Endodermal cell (in vitro differentiated cells): ENCODE measurements around the gene ZSWIM8. TPM values are rescaled to one million over a fixed set of nuclear protein-coding genes. Genes with fewer than 3 reads are reported as not detected.

Experiments
- DNase-seq: peaks from one replicate; pipeline ENCODE4 v3.0.0-alpha.2; 2017
- H3K27ac ChIP-seq: 2 replicates; pipeline ENCODE4 v1.5.1; 2013; ENCODE audit warnings: mild to moderate bottlenecking, low read depth, low read length, moderate library complexity
- H3K27me3 ChIP-seq: 2 replicates; pipeline ENCODE4 v1.6.1; 2013; ENCODE audit warnings: mild to moderate bottlenecking, low read length, moderate library complexity; ENCODE audit not compliant: insufficient read depth, control insufficient read depth, poor library complexity, severe bottlenecking
- H3K36me3 ChIP-seq: 2 replicates; pipeline ENCODE4 v1.7.0; 2013; ENCODE audit warnings: mild to moderate bottlenecking, low read length, moderate library complexity; ENCODE audit not compliant: control insufficient read depth, insufficient read depth
- H3K4me1 ChIP-seq: one replicate; pipeline ENCODE4 v1.7.0; 2013; ENCODE audit warnings: low read length; ENCODE audit not compliant: control insufficient read depth, insufficient read depth
- H3K4me3 ChIP-seq: 2 replicates; pipeline ENCODE4 v1.5.1; 2013; ENCODE audit warnings: mild to moderate bottlenecking, low read length, moderate library complexity
- H3K9ac ChIP-seq: 2 replicates; pipeline ENCODE4 v1.6.1; 2013; ENCODE audit warnings: mild to moderate bottlenecking, low read length, moderate library complexity; ENCODE audit not compliant: poor library complexity, severe bottlenecking; ENCODE audit errors: extremely low read depth
- H3K9me3 ChIP-seq: 2 replicates; pipeline ENCODE4 v1.6.1; 2013; ENCODE audit warnings: mild to moderate bottlenecking, low read length, moderate library complexity; ENCODE audit not compliant: control insufficient read depth
- H3K27ac Mint-ChIP-seq: 2 replicates; pipeline ENCODE4 v1.8.0; 2020; ENCODE audit warnings: mixed read lengths
- H3K27me3 Mint-ChIP-seq: 2 replicates; pipeline ENCODE4 v1.8.0; 2021; ENCODE audit warnings: mild to moderate bottlenecking, mixed read lengths; ENCODE audit not compliant: insufficient read depth
- H3K36me3 Mint-ChIP-seq: 2 replicates; pipeline ENCODE4 v1.8.0; 2020; ENCODE audit warnings: low read depth, mixed read lengths
- H3K4me1 Mint-ChIP-seq: 2 replicates; pipeline ENCODE4 v1.8.0; 2020; ENCODE audit warnings: mixed read lengths
- H3K4me3 Mint-ChIP-seq: 2 replicates; pipeline ENCODE4 v1.8.0; 2020; ENCODE audit warnings: mild to moderate bottlenecking, moderate library complexity, mixed read lengths
- H3K9me3 Mint-ChIP-seq: 2 replicates; pipeline ENCODE4 v1.8.0; 2020; ENCODE audit warnings: mild to moderate bottlenecking, mixed read lengths
- CTCF ChIP-seq: fragments of 200-600 bp; sonication (generic); conservative IDR thresholded peaks from 2 replicates; pipeline ENCODE4 v1.5.0; 2021; ENCODE audit warnings: antibody characterized with exemption, mild to moderate bottlenecking
- WGBS, 2 experiments: methylation state at CpG; one replicate each; pipeline versions ENCODE4 v1.1.5 to v1.1.7; 2013; ENCODE audit warnings: missing lambda C conversion rate in 2 of 2, mixed read lengths in 1 of 2; ENCODE audit not compliant: insufficient coverage in 1 of 2, insufficient read length in 1 of 2; 5-methylcytosine and 5-hydroxymethylcytosine counted together
- total RNA-seq, 2 donors: library from RNA; stranded (reverse); fragmentation: NEBNext Ultra II Directional in 1 of 2; extraction: Animal tissue kit (Norgen Biotek cat#: 25700) in 1 of 2; gene quantifications; 2 replicates in 1 of 2; 3 replicates in 1 of 2; pipeline ENCODE4 v1.2.1, GENCODE V29; 2021

The ZSWIM8 gene
- total RNA-seq, 2 donors from 2014 or later = 75.9 to 79.8 TPM

DNA sequence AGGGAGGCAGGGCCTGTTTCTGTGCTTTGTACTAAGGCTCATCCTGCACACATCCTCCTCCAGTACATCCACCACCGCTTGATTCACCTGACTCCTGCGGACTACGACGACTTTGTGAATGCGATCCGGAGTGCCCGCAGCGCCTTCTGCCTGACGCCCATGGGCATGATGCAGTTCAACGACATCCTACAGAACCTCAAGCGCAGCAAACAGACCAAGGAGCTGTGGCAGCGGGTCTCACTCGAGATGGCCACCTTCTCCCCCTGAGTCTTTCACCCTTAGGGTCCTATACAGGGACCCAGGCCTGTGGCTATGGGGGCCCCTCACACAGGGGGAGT is 15.8 kb downstream of the ZSWIM8 start:
- no peak overlapping the region for H3K27ac ChIP-seq
- Mint-ChIP-seq H3K9me3 (no peaks in the 10 kb centered on the region), H3K36me3 (peaks cover 50% of the 10 kb centered on the region), H3K27me3 (no peaks in the 10 kb centered on the region), H3K4me3 (no peak overlapping the region), H3K4me1 (no peaks in the 10 kb centered on the region), H3K27ac (no peak overlapping the region)
- no peak overlapping the region for H3K9ac ChIP-seq
- no peak overlapping the region for H3K4me3 ChIP-seq
- no peaks in the 10 kb centered on the region for H3K4me1 ChIP-seq
- H3K9me3 ChIP-seq = no peaks in the 10 kb centered on the region
- no peak for DNase-seq
- TF ChIP-seq CTCF = no peak
- H3K36me3 ChIP-seq = peaks cover 80% of the 10 kb centered on the region
- no peaks in the 10 kb centered on the region for H3K27me3 ChIP-seq
- 93 to 95% methylated on average over 10 to 13 of the region's 13 CpGs for WGBS, 2 experiments

DNA sequence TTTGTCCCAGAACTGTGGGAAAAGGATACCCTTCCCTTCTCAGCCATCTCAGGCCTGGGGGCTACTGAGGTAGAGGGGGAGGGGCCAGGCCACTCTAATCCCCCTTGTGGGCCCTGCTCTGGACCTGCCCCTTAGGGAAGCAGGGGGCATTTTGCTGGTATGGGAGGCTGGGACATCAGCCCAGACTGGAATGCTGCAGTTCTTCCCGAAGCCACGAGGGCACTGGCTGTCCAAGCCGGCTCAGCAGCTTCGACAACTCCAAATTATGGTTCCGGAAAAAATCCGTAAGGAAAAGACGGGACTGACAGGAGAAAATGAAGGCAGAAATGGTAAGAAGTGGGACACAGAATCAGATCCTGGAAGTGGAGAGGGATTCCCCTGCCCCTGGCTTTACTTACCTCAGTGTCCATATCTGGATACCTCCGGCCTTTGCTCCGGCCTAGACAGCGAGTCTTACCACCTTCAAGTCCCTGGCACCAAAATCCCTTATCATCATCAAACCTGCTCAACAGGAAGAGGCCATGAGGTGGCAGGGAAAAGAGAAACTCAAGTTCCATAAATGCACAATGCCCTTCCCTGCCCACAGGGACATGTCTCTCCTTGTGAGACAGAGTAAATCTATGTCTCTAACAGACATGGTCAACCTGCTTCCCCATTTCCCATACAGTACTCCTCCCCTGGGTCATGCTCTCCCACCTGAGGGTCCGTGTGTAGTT is 17.0 kb downstream of the ZSWIM8 start:
- no peaks in the 10 kb centered on the region for H3K27me3 Mint-ChIP-seq
- DNase-seq = peak; percentile 32

DNA sequence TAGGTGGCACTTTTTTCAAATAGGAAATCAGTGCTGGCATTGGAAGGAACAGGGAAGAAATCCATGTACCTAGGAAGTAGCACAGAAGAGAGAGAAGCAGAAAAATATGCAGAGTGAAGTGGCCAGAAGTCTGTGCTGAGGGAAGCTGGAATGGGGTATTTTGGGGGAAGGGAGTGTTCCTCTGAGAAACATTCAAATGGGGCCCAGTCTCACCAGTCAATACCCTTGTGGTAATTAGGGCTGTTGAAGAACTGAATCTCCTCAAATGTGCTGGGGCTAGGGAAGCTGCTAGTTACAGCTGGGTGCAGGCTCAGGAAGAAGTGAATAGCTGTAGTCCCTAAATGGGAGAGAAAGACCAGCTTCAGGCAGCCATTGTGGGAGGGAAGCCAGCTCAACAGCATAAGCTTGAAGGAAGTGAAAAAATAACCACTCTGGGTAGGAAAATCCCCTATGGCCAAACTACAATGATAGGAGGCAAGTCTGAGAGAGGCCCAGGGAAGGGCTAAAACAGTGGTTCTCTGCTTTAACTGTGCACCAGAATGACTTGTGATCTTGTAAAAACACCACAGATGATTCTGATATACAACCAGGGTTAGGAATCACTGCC is 18.4 kb downstream of the ZSWIM8 start:
- no peak overlapping the region for H3K4me3 Mint-ChIP-seq
- H3K27ac Mint-ChIP-seq = no peak overlapping the region
- no peaks in the 10 kb centered on the region for H3K4me1 ChIP-seq

More for the DNA sequence above, 17.0 kb downstream of the ZSWIM8 start:
- Histone ChIP-seq H3K27me3 (no peaks in the 10 kb centered on the region), H3K36me3 (peaks cover 76% of the 10 kb centered on the region), H3K9ac (no peak overlapping the region), H3K4me1 (no peaks in the 10 kb centered on the region), H3K9me3 (no peaks in the 10 kb centered on the region), H3K27ac (no peak overlapping the region), H3K4me3 (no peak overlapping the region)
- peaks cover 51% of the 10 kb centered on the region for H3K36me3 Mint-ChIP-seq
- WGBS, 2 experiments = 90 to 100% methylated on average over 11 of the region's 11 CpGs
- no peak overlapping the region for H3K4me3 Mint-ChIP-seq
- H3K9me3 Mint-ChIP-seq = no peaks in the 10 kb centered on the region
- H3K27ac Mint-ChIP-seq = no peak overlapping the region
- no peak for TF ChIP-seq CTCF
- no peaks in the 10 kb centered on the region for H3K4me1 Mint-ChIP-seq

More for the DNA sequence above, 18.4 kb downstream of the ZSWIM8 start:
- no peak for TF ChIP-seq CTCF
- Histone ChIP-seq H3K4me3 (no peak overlapping the region), H3K27me3 (no peaks in the 10 kb centered on the region), H3K9ac (no peak overlapping the region), H3K36me3 (peaks cover 68% of the 10 kb centered on the region), H3K9me3 (no peaks in the 10 kb centered on the region), H3K27ac (no peak overlapping the region)
- Mint-ChIP-seq H3K36me3 (peaks cover 53% of the 10 kb centered on the region), H3K4me1 (no peaks in the 10 kb centered on the region), H3K27me3 (no peaks in the 10 kb centered on the region), H3K9me3 (no peaks in the 10 kb centered on the region)
- DNase-seq = no peak
